Right atrium auricular region (tissue), 2 donors: ENCODE measurements around the gene CWC15. TPM values are rescaled to one million over a fixed set of nuclear protein-coding genes. Genes with fewer than 3 reads are reported as not detected.
"Not testable (repeated sequence)": the region's sequence is repeated elsewhere in the genome, so short reads cannot be mapped to it uniquely, and the experiment has no call there.

Experiments
- DNase-seq: peaks from one replicate; pipeline ENCODE4 v3.0.0-alpha.2; 2019; ENCODE audit warnings: low spot score
- H3K27ac ChIP-seq, 2 donors: fragments of 200-600 bp; sonication (generic); 1 replicate in 1 of 2; 2 replicates in 1 of 2; pipeline ENCODE4 v1.5.1; 2016 to 2019
- H3K27me3 ChIP-seq, 2 donors: fragments of 200-600 bp; sonication (generic); one replicate each; pipeline versions ENCODE4 v1.5.1 to v1.6.0; 2017 to 2019
- H3K36me3 ChIP-seq: fragments of 200-600 bp; sonication (generic); one replicate; pipeline ENCODE4 v1.5.1; 2016
- H3K4me1 ChIP-seq, 2 donors: fragments of 200-600 bp; sonication (generic); one replicate each; pipeline versions ENCODE4 v1.5.1 to v1.6.0; 2017 to 2019
- H3K4me3 ChIP-seq, 2 donors: fragments of 200-600 bp; sonication (generic); 1 replicate in 1 of 2; 2 replicates in 1 of 2; pipeline ENCODE4 v1.5.1; 2017 to 2019; ENCODE audit warnings: mild to moderate bottlenecking in 1 of 2, moderate library complexity in 1 of 2
- H3K9me3 ChIP-seq, 2 donors: fragments of 200-600 bp; sonication (generic); one replicate each; pipeline ENCODE4 v1.5.1; 2019
- CTCF ChIP-seq, 2 donors: fragments of 200-600 bp; sonication (generic); IDR thresholded peaks; one replicate each; pipeline ENCODE4 v1.5.1; 2019; ENCODE audit warnings: antibody characterized with exemption in 2 of 2
- total RNA-seq, 2 donors: library from RNA; depleted of rRNA; stranded (reverse); fragments of >200 nt; gene quantifications; one replicate each; pipeline ENCODE4 v1.1.0, GENCODE V29; 2016

CWC15 gene
- total RNA-seq, result 10 to 100 TPM; 45.3 to 48.6 TPM

- Histone ChIP-seq H3K4me3 (peak within 1 kb of the TSS; percentile 76 to 93), H3K4me1 (peaks cover 0 to 12% of the 10 kb centered on the region in 2 donors), H3K27me3 (no peaks in the 10 kb centered on the region), H3K36me3 (peaks cover 34% of the 10 kb centered on the region), H3K27ac (peak within 1 kb of the TSS; percentile 67 to 85), H3K9me3 (no peaks in the 10 kb centered on the region)
- TF ChIP-seq CTCF (IDR thresholded peaks at IDR 0.05), result peak in 1 of 2 donors; percentile 25
- DNase-seq, result peak; percentile 96
Measured at GRCh38 chr11:94973099-94973968, at the start of gene CWC15, which contains the start of gene KDM4D. CWC15 (minus strand) TSS chr11:94973556; CDS start chr11:94972185, 1,371 bp downstream. KDM4D (plus strand) TSS chr11:94973709; CDS start chr11:94997373, 23,664 bp downstream.

DNA sequence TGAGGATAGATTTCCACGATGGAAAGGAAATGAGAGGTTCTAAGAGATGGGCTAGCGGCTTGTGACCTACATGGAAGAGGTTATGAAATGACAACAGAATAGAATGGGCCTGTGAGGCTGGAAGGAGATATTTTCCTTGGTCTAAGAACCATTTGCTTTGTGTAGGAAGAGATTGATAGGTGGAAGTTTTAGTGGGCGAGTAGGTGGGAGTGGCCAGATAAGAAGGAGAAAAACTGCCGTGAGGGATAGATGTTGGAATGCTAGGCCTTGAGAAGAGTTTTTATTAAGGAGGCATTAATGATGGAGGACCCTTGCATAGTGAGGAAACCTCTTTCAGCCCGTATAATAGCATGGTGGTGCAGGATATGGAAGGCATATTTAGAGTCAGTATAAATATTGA is 48.1 kb upstream of the CWC15 start:
- H3K36me3 ChIP-seq, H3K9me3 ChIP-seq, H3K4me1 ChIP-seq, H3K27ac ChIP-seq, H3K27me3 ChIP-seq, DNase-seq, H3K4me3 ChIP-seq: not testable (repeated sequence)

- H3K27me3 ChIP-seq, result no peaks in the 10 kb centered on the region
- H3K36me3 ChIP-seq, result no peaks in the 10 kb centered on the region
- H3K9me3 ChIP-seq, result no peaks in the 10 kb centered on the region
- DNase-seq, result no peak
- TF ChIP-seq CTCF (IDR thresholded peaks at IDR 0.05), result no peak
- no peak overlapping the region for H3K4me3 ChIP-seq
- H3K4me1 ChIP-seq, result no peaks in the 10 kb centered on the region
- H3K27ac ChIP-seq, result no peak overlapping the region
Measured at GRCh38 chr11:95016139-95016538, 42.8 kb upstream of the CWC15 start.

GRCh38 chr11:95014184-95014821 is 40.9 kb upstream of the CWC15 start:
- Histone ChIP-seq H3K27me3 (no peaks in the 10 kb centered on the region), H3K36me3 (no peaks in the 10 kb centered on the region), H3K4me3 (no peak overlapping the region), H3K27ac (no peak overlapping the region), H3K4me1 (no peaks in the 10 kb centered on the region), H3K9me3 (no peaks in the 10 kb centered on the region)
- no peak for DNase-seq
- no peak for TF ChIP-seq CTCF (IDR thresholded peaks at IDR 0.05)

DNA sequence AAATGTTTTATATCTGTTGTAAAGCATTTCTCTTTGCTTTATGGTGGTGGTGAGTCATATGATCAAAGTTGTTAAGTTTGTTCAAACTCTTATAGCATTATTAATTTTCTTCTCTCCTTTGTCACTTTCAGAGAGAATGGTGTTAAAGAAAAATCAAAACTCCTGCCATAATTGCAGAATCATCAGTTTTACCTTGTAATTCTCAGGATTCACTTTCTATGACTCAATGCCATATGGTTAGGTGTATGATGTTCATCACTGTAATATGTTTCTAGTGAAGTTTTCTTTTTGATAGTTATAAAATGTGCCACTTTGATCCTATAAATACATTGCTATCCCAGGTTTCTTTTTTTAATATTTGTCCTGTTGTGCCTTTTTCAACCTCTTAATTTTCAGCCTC is 38.0 kb upstream of the CWC15 start:
- no peaks in the 10 kb centered on the region for H3K4me1 ChIP-seq
- no peaks in the 10 kb centered on the region for H3K27me3 ChIP-seq
- no peak overlapping the region for H3K4me3 ChIP-seq
- no peak for TF ChIP-seq CTCF (IDR thresholded peaks at IDR 0.05)
- no peaks in the 10 kb centered on the region for H3K36me3 ChIP-seq
- DNase-seq, result no peak
- H3K9me3 ChIP-seq, result no peaks in the 10 kb centered on the region
- H3K27ac ChIP-seq, result no peak overlapping the region

GRCh38 chr11:95005642-95006041 is 32.3 kb upstream of the CWC15 start:
- no peak for TF ChIP-seq CTCF (IDR thresholded peaks at IDR 0.05)
- no peaks in the 10 kb centered on the region for H3K27me3 ChIP-seq
- no peaks in the 10 kb centered on the region for H3K4me1 ChIP-seq
- no peak for DNase-seq
- no peaks in the 10 kb centered on the region for H3K36me3 ChIP-seq
- no peak overlapping the region for H3K4me3 ChIP-seq
- H3K9me3 ChIP-seq, result no peaks in the 10 kb centered on the region
- H3K27ac ChIP-seq, result no peak overlapping the region
